Body of pancreas (tissue), 4 donors: Measurements from ENCODE around the gene BCL3. TPM values are rescaled to one million over a fixed set of nuclear protein-coding genes. Genes with fewer than 3 reads are reported as not detected.
A peak's percentile ranks its signal among the peaks of the same experiment; 100 is the strongest.

Experiments used
- ATAC-seq: fragments of 150-250 bp; one replicate; pipeline ENCODE4 v1.9.1; 2016
- DNase-seq, 4 donors: peaks; one replicate each; pipeline ENCODE4 v3.0.0-alpha.2; 2019
- H3K27ac ChIP-seq, 4 donors: fragments of 200-600 bp; sonication (generic); 1 replicate in 3 of 4; 2 replicates in 1 of 4; pipeline versions ENCODE4 v1.5.1 to v1.6.1; 2016 to 2019; ENCODE audit warnings: mild to moderate bottlenecking in 1 of 4, mixed read lengths in 1 of 4, moderate library complexity in 1 of 4
- H3K27me3 ChIP-seq, 2 donors: fragments of 200-600 bp; sonication (generic); one replicate each; pipeline ENCODE4 v1.6.0; 2016; ENCODE audit warnings: mild to moderate bottlenecking in 1 of 2
- H3K36me3 ChIP-seq, 2 donors: fragments of 200-600 bp; sonication (generic); replicated peaks in 1 of 2; 2 replicates each; pipeline ENCODE4 v1.5.1; 2016; ENCODE audit warnings: low read depth in 2 of 2; ENCODE audit not compliant: insufficient read depth in 1 of 2
- H3K4me1 ChIP-seq: fragments of 200-600 bp; sonication (generic); one replicate; pipeline ENCODE4 v1.6.0; 2016
- H3K4me3 ChIP-seq, 2 donors: fragments of 200-600 bp; sonication (generic); 1 replicate in 1 of 2; 2 replicates in 1 of 2; pipeline ENCODE4 v1.5.1; 2016 to 2019
- H3K9me3 ChIP-seq, 3 donors: fragments of 200-600 bp; sonication (generic); 1 replicate in 2 of 3; 2 replicates in 1 of 3; pipeline ENCODE4 v1.5.1; 2016
- CTCF ChIP-seq, 7 experiments: fragments of 450-650 bp in 4 of 7; fragments of 200-600 bp in 3 of 7; sonication (generic) in 3 of 7; IDR thresholded peaks; one replicate each; pipeline ENCODE4 v1.5.1; 2016 to 2019; ENCODE audit warnings: antibody characterized with exemption in 7 of 7
- POLR2A ChIP-seq, 3 donors: fragments of 450-650 bp; IDR thresholded peaks; one replicate each; pipeline ENCODE4 v1.6.1; 2016; ENCODE audit warnings: antibody characterized with exemption in 3 of 3, mild to moderate bottlenecking in 2 of 3
- WGBS, 2 donors: methylation state at CpG; one replicate each; pipeline ENCODE4 v1.1.5; 2017; 5-methylcytosine and 5-hydroxymethylcytosine counted together
- intact Hi-C: fragments of 100-400 bp; cut with DNase I; formaldehyde crosslinking; loops from one replicate; pipeline ENCODE4 v1.15.1; 2023
- total RNA-seq, 2 donors: library from RNA; depleted of rRNA; stranded (reverse); fragments of >200 nt; gene quantifications; one replicate each; pipeline ENCODE4 v1.1.0, GENCODE V29; 2016

Gene BCL3
- total RNA-seq, 2 donors from 2014 or later: 26.2 to 72.5 TPM

- no peak for ATAC-seq
- no peaks in the 10 kb centered on the region for H3K9me3 ChIP-seq
- no peaks in the 10 kb centered on the region for H3K27me3 ChIP-seq
- DNase-seq: peak in 2 of 4 donors; percentile 43 to 44
- H3K4me3 ChIP-seq: no peak overlapping the region
- intact Hi-C loops: no loop called here
- H3K36me3 ChIP-seq: peaks cover 0 to 12% of the 10 kb centered on the region in 2 donors
- TF ChIP-seq POLR2A (IDR thresholded peaks at IDR 0.05) (peak in 1 of 3 donors; percentile 3), CTCF (IDR thresholded peaks at IDR 0.05) (no peak)
- WGBS, 2 donors: 52 to 100% methylated on average over 2 to 7 of the region's 7 CpGs
- peak overlapping the region in 3 of 4 donors; percentile 87 to 98 (median 96) for H3K27ac ChIP-seq
- peaks cover 59% of the 10 kb centered on the region for H3K4me1 ChIP-seq
Observed at GRCh38 chr19:44756089-44756562, 7.6 kb downstream of the BCL3 start.

GRCh38 chr19:44757057-44757734 lies 8.7 kb downstream of the BCL3 start:
- peaks cover 48% of the 10 kb centered on the region for H3K4me1 ChIP-seq

GRCh38 chr19:44757735-44758505 lies 9.4 kb downstream of the BCL3 start:
- 58 to 83% methylated on average over 52 to 68 of the region's 68 CpGs for WGBS, 2 donors
- ATAC-seq (no peak), DNase-seq (peak; percentile 56 to 71 (median 61))
- intact Hi-C loops: no loop called here
- no peaks in the 10 kb centered on the region for H3K9me3 ChIP-seq
- TF ChIP-seq POLR2A (IDR thresholded peaks at IDR 0.05) (peak in 2 of 3 donors; percentile 28 to 29), CTCF (IDR thresholded peaks at IDR 0.05) (peak in 2 of 7 experiments; percentile 10 to 11)
- peak overlapping the region; percentile 63 to 98 (median 92) for H3K27ac ChIP-seq
- H3K4me1 ChIP-seq: peaks cover 41% of the 10 kb centered on the region
- H3K36me3 ChIP-seq: peaks cover 0 to 10% of the 10 kb centered on the region in 2 donors
- no peaks in the 10 kb centered on the region for H3K27me3 ChIP-seq
- no peak overlapping the region for H3K4me3 ChIP-seq

More at GRCh38 chr19:44757057-44757734, 8.7 kb downstream of the BCL3 start:
- Histone ChIP-seq H3K4me3 (no peak overlapping the region), H3K27ac (peak overlapping the region; percentile 63 to 98 (median 92)), H3K36me3 (peaks cover 0 to 12% of the 10 kb centered on the region in 2 donors), H3K27me3 (no peaks in the 10 kb centered on the region), H3K9me3 (no peaks in the 10 kb centered on the region)
- WGBS, 2 donors: 53 to 56% methylated on average over 17 to 53 of the region's 53 CpGs
- intact Hi-C loops: no loop called here
- TF ChIP-seq CTCF (IDR thresholded peaks at IDR 0.05) (no peak), POLR2A (IDR thresholded peaks at IDR 0.05) (peak in 2 of 3 donors; percentile 38 to 44)
- ATAC-seq: peak; percentile 22
- DNase-seq: peak; percentile 55 to 78 (median 64)

- intact Hi-C loops: no loop called here
- no peak for DNase-seq
- TF ChIP-seq CTCF (IDR thresholded peaks at IDR 0.05) (no peak), POLR2A (IDR thresholded peaks at IDR 0.05) (no peak)
Observed at GRCh38 chr19:44758596-44758995, 10.1 kb downstream of the BCL3 start.

More at GRCh38 chr19:44758596-44758995, 10.1 kb downstream of the BCL3 start:
- 65 to 74% methylated on average over 7 to 8 of the region's 9 CpGs for WGBS, 2 donors
- Histone ChIP-seq H3K27ac (peak overlapping the region; percentile 5 to 98 (median 60)), H3K36me3 (peaks cover 0 to 10% of the 10 kb centered on the region in 2 donors), H3K4me3 (no peak overlapping the region), H3K9me3 (no peaks in the 10 kb centered on the region), H3K4me1 (peaks cover 35% of the 10 kb centered on the region), H3K27me3 (no peaks in the 10 kb centered on the region)
- no peak for ATAC-seq
